Coronary artery (tissue), 2 donors: ENCODE results near the gene ALDH7A1.
"Not testable (repeated sequence)": the region's sequence is repeated elsewhere in the genome, so short reads cannot be mapped to it uniquely, and the experiment has no call there.

Experiments used
- DNase-seq: peaks from one replicate; pipeline ENCODE4 v3.0.0-alpha.2; 2017; ENCODE audit warnings: low spot score
- H3K27ac ChIP-seq, 2 donors: fragments of 200-600 bp; sonication (generic); one replicate each; pipeline ENCODE4 v1.5.1; 2016 to 2019
- H3K4me3 ChIP-seq: fragments of 200-600 bp; sonication (generic); 2 replicates; pipeline ENCODE4 v1.5.1; 2016; ENCODE audit warnings: mild to moderate bottlenecking, moderate library complexity
- TF ChIP-seq, protein P1 (sequence below): fragments of 200-600 bp; sonication (generic); IDR thresholded peaks from one replicate; pipeline ENCODE4 v1.5.1; 2019; ENCODE audit warnings: antibody characterized with exemption

Gene ALDH7A1

DNA sequence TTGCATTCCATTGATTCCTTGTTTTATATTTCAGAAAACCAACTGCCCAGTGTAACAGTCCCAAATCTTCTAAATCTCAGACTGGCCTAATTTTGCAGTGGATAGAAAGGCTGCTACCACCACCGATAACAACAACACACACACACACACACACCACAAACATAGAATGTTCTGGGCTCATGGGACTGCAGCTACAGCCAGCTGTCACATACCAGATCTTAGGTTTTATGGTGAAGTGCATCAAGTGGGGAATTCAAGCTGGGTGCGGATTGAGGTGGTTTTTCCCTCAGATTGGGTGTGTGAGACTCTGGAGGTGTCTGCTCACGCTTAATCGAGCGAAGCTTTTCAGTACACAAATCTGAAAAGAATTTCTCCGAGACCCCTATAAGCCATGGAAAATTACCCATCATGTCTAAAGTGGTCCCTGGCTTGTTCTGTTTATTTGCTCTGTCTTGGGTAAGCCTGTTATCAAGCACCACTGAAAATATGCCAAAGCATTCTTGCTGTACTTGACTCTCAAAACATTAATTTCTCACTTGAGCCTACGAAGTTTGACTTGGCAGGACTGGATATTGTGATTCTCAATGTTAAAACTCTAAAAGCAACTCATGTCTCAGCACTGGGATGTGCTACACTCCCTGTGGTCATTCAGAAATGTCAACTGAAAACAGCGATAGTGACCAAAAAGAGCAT, 71.1 kb downstream of the ALDH7A1 start:
- no peak overlapping the region for H3K4me3 ChIP-seq
- no peak for DNase-seq
- TF ChIP-seq, protein P1, sequence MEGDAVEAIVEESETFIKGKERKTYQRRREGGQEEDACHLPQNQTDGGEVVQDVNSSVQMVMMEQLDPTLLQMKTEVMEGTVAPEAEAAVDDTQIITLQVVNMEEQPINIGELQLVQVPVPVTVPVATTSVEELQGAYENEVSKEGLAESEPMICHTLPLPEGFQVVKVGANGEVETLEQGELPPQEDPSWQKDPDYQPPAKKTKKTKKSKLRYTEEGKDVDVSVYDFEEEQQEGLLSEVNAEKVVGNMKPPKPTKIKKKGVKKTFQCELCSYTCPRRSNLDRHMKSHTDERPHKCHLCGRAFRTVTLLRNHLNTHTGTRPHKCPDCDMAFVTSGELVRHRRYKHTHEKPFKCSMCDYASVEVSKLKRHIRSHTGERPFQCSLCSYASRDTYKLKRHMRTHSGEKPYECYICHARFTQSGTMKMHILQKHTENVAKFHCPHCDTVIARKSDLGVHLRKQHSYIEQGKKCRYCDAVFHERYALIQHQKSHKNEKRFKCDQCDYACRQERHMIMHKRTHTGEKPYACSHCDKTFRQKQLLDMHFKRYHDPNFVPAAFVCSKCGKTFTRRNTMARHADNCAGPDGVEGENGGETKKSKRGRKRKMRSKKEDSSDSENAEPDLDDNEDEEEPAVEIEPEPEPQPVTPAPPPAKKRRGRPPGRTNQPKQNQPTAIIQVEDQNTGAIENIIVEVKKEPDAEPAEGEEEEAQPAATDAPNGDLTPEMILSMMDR: no peak
- peak overlapping the region; percentile 20 to 77 for H3K27ac ChIP-seq

DNA sequence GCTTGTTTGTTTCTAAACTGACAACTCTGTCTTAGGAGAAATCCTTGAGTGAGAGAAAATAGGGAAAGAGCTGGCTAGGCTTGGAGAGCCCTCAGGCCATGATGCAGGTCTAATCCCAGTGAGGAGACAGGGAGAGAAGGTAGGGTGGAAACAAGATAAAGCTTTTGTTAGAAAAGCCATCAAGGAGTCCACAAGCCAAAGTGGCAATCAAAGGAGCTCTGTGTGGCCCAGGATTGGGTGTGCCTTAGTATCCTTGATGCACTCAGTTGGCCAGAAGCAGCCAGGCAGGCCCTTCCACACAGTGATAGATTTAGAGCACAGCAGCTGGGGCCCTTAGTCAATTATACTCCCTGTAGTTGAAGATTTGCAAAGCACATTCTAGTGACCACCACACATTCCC, 73.9 kb downstream of the ALDH7A1 start:
- no peak overlapping the region for H3K4me3 ChIP-seq
- TF ChIP-seq, protein P1: no peak

DNA sequence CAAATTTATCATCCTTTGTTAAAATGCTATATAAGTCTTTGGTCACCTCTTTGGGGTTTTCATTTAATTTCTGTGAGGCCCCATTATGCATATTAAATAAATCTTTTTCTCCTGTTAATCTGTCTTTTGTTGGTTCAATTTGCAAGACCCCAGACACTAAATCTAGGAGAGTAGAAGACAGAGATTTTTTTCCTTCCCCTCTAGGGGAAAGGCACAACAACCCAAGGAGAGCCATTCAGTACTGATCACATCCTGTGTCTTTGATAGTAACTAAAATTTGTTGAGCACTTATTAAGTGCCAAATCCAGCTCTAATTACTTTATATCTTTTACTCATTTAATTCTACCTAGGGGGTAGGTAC, 74.4 kb downstream of the ALDH7A1 start:
- TF ChIP-seq, protein P1: no peak
- Histone ChIP-seq H3K4me3 (no peak overlapping the region), H3K27ac (peak overlapping the region; percentile 51 to 76)
- DNase-seq: no peak

More for the DNA sequence above, 73.9 kb downstream of the ALDH7A1 start:
- DNase-seq: no peak
- peak overlapping the region in 1 of 2 donors; percentile 14 for H3K27ac ChIP-seq

DNA sequence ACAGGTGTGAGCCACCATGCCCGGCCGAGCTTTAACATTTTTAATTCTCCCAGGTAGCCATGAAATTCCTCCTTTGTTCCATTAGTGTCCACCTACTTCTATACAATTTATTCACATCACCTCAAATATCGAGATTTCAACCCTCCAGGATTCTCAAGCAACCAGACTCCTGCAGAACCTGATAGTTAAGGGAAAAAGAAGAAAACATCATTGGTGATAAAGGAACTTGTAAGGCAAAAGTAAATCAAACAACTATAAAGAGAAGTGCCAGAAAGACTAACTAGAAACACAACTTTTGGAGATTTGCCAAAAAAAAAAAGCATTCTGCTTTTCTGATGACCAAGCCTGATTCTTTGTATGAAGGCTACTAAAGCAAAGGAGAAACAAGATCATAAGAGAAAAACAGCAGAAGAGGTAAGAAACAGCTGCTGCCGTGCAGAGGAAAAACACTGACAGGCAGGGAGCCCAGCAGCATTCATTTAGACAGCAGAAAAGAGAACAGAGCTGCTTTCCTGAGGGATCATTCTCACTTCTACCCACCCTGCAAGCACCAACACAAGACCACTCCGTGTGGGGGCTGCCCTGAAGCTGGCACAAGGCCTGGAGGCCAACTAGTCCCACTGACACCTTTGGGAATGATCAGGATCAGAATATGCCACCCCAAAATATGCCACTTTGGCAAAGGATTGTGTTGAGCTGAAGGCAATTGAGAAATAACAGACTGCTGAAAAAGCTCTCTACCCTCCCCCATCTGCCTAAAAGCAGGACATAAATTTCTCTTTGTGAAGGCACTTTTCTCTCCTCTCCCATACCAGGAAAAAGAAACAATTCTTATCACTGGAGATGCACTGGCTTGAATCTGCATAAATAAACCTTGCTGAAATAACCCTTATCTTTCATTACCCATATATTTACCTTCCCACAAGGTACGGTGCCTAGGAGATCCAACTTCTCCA, 75.1 kb downstream of the ALDH7A1 start:
- peak overlapping the region; percentile 51 to 76 for H3K27ac ChIP-seq
- no peak overlapping the region for H3K4me3 ChIP-seq
- TF ChIP-seq, protein P1: no peak
- DNase-seq: no peak

DNA sequence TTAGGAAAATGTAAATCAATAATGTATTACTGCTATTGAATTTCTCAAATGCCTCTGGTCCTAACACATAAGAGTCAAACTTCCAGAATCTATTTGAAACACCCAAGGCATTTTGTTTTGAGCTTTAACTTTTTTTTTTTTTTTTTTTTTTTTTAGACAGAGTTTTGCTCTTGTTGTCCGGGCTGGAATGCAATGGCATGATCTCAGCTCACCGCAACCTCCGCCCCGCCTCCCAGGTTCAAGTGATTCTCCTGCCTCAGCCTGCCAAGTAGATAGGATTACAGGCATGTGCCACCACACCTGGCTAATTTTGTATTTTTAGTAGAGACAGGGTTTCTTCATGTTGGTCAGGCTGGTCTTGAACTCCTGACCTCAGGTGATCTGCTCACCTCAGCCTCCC, 75.8 kb downstream of the ALDH7A1 start:
- DNase-seq, H3K4me3 ChIP-seq: not testable (repeated sequence)
- H3K27ac ChIP-seq: peak overlapping the region; percentile 15 to 50

DNA sequence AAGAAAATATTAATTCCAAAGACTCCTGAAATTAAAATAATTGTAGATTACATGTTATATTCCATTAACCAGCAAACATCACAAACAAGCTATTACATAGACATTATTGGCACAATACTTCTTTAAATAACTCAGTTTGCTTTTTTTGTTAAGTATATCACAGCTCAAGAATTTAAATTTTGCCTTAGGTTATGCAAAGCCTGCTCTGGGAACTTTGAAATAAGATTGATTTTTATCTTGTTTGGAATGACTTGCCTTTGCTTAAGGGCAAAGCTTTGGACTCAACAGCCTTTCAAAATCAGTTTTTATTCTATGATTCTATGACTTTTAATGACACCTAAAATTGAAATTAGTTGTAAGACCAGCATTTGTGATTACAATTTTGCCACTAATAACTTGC, 78.2 kb downstream of the ALDH7A1 start:
- Histone ChIP-seq H3K27ac (no peak overlapping the region), H3K4me3 (no peak overlapping the region)
- TF ChIP-seq, protein P1: no peak
- DNase-seq: no peak

DNA sequence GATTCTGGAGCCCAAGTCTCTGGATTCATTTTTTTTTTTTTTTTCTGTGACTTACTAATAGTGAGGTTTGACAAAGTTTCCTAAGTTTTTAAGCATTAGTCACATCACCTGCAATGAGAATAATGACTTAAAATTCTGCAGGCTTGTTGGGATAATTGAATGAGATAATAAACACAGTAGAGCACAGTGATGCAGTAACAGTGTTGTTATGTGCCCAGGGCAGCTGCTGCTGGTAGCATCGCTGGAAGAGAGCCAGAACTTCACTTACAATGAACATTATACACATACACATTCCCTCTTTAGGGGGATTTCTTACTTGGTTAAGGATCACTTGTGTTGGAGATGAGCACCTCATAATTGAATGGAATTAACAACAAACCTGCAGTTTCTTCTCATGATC, 78.9 kb downstream of the ALDH7A1 start:
- Histone ChIP-seq H3K4me3 (no peak overlapping the region), H3K27ac (no peak overlapping the region)
- DNase-seq: no peak
- TF ChIP-seq, protein P1: no peak
